ENCODE measurements around the gene ALDH3B2.
"Not testable (repeated sequence)": the region's sequence is repeated elsewhere in the genome, so short reads cannot be mapped to it uniquely, and the experiment has no call there.

ALDH3B2 gene

DNA sequence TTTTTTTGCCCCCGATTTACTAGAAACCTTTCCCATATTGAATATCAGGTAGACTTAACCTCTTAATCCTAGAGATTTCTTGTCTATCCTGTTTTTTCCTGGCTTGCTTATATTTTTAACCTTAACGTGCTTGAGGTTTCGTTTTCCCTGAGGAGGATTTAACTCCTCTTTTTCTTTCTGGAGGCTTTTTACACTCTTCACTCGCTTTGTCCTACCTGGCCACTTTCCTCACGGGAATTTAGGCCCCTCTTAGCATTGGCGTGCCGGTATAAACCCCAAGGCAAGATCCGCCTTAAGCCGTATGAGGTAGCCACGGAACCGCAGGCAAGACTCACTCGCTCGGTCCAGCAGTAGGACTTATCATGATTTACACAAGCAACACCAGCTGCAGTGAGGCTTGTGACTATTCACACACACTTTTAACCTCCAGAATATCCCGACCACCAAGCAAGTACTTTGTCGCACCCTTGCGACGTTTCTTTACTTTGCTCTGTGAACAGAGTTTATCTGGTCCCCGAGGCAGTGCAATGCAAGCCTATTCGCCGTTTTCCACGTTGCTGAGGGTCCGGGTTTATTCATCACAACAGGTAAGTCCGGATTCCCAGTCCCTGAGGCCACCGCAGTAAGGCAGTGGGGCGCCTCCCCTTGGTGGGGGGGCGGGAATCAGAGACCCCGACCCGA is 20.6 kb upstream of the ALDH3B2 start:
- DNase-seq (ENCODE audit: low read depth) = no peak
- TF ChIP-seq, protein P1, sequence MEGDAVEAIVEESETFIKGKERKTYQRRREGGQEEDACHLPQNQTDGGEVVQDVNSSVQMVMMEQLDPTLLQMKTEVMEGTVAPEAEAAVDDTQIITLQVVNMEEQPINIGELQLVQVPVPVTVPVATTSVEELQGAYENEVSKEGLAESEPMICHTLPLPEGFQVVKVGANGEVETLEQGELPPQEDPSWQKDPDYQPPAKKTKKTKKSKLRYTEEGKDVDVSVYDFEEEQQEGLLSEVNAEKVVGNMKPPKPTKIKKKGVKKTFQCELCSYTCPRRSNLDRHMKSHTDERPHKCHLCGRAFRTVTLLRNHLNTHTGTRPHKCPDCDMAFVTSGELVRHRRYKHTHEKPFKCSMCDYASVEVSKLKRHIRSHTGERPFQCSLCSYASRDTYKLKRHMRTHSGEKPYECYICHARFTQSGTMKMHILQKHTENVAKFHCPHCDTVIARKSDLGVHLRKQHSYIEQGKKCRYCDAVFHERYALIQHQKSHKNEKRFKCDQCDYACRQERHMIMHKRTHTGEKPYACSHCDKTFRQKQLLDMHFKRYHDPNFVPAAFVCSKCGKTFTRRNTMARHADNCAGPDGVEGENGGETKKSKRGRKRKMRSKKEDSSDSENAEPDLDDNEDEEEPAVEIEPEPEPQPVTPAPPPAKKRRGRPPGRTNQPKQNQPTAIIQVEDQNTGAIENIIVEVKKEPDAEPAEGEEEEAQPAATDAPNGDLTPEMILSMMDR (conservative IDR thresholded peaks at IDR 0.05; ENCODE audit: low read length) = no peak
- no peak overlapping the region for H3K4me3 ChIP-seq (ENCODE audit: low read length)

DNA sequence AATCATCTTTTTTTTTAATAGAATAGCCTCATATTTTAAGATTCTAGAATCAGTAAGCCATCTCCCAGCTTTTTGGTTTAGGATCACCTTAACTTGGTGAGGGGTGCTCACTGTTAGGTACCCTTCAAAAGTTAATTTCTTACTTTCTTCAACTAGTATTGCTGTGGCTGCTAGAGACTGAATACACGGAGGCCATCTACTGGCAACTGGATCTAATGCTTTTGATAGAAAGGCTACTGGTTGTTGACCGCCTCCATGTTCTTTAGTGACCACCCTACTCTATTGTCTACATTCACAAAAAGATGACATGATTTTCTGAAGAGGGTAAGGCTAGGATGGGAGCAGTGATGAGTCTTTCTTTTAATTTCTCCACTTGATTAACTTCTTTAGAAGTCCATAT is 16.7 kb upstream of the ALDH3B2 start:
- TF ChIP-seq, protein P1 (conservative IDR thresholded peaks at IDR 0.05; ENCODE audit: low read length) = no peak
- no peak for DNase-seq (ENCODE audit: low read depth)
- no peak overlapping the region for H3K4me3 ChIP-seq (ENCODE audit: low read length)

DNA sequence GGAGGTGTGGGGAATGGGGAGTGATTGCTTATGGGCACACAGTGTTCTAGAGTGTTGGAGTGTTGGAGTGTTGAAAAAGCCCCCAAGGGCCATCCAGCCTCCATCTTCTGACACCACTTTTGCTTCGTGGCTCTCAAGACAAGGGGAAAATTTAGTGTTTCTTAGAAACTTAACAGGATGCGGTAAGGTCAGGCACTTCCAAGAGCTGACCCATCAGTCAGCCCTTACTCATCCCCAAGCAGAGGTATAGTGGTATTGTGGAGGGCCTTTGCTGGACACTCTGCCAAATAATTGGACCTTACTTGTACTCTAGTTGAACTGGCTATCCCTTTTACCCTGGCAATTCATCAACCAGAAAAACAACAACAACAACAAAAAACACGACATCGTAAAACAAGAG is 14.8 kb upstream of the ALDH3B2 start:
- no peak for DNase-seq (ENCODE audit: low read depth)
- H3K4me3 ChIP-seq (ENCODE audit: low read length) = no peak overlapping the region
- TF ChIP-seq, protein P1 (conservative IDR thresholded peaks at IDR 0.05; ENCODE audit: low read length) = no peak

DNA sequence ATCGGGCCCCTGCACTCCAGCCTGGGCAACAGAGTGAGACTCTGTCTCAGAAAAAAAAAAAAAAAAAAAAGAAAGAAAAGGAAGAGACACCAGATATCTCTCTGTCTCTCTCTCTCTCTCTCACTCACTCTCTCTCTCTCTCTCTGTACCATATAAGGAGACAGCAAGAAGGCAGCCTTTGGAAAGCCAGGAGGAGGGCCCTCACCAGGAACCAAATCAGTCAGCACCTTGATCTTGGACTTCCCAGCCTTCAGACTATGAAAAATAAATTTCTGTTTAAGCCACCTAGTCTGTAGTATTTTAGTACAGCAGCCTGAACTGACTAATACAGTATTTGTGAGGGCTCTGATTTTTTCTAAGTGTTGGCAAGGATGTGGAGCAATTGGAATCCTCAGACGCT is 13.6 kb upstream of the ALDH3B2 start:
- TF ChIP-seq, protein P1 (conservative IDR thresholded peaks at IDR 0.05; ENCODE audit: low read length) = no peak
- H3K4me3 ChIP-seq (ENCODE audit: low read length) = no peak overlapping the region
- DNase-seq (ENCODE audit: low read depth) = no peak

DNA sequence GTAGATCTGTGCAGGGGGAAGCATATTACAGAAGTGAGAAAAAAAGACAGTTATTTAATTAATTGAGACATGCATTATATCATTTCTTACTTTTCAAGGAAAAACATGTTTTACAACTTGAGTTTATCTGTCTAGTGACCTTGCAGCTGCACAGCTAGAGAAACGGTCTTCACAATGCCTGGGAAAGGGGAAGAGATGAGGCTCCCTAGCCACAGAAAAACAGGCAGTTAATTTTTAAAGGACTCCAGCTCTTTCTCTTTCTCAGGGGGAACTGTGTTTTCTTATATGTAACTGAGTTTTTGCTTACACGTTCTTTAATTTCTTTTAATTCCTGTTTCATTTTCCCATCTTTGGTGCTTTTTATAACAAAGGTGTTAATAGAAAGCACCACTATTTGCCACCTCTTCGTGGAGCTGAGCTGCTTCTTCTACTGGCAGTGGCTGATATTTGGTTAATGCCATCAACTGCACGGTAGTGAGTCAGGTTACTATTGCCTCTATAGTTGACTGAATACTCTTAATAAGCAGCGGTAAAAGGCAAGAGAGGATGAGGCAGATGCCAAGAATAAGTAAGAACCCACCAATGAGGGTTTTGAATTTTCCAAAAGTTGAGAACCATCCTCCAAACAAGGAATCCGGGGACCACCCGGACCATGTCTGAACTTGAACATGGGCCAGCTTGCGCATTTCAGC is 11.4 kb upstream of the ALDH3B2 start:
- H3K4me3 ChIP-seq (ENCODE audit: low read length); DNase-seq (ENCODE audit: low read depth): not testable (repeated sequence)

DNA sequence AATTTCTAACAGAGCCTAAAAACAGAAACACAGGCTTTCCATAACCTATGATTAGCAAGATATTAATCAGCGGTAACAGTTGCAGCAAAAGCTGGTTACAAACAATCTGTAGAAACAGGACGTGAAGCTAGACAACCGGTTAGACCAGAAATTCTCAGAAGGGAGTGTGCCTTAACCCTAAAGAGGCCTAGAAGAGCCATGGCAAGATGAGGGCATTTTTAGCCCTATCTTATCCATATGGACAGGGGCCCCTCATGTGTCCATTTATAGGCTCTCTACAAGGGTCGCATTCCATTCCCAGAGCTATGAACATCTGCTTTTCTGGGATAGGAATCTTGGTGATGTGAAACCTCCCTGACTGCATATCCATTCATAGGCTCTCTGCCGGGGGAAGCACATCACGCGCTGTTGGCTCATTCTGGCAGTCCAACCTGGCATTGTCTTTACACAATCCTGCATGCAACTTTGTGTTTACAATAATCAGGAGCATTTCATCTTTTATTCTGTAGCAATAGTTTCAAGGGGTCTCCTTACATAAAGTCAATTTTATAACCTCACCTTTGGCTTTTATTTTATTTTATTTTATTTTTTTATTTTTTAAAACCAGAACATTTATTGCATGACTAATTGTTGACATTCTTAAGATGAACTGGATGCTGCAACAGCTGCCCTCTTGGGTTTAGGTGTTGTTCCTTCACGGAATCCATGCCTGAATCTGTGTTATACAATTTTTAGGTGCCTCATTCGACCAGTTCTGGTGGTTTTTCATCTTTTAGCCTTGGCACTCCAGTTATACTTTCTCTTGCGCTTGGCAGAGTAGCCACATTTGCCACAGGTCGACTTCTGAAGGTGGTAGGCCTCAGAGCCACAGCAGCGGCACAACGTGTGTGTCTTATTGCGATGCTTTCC is 8.0 kb upstream of the ALDH3B2 start:
- H3K4me3 ChIP-seq (ENCODE audit: low read length); DNase-seq (ENCODE audit: low read depth): not testable (repeated sequence)

DNA sequence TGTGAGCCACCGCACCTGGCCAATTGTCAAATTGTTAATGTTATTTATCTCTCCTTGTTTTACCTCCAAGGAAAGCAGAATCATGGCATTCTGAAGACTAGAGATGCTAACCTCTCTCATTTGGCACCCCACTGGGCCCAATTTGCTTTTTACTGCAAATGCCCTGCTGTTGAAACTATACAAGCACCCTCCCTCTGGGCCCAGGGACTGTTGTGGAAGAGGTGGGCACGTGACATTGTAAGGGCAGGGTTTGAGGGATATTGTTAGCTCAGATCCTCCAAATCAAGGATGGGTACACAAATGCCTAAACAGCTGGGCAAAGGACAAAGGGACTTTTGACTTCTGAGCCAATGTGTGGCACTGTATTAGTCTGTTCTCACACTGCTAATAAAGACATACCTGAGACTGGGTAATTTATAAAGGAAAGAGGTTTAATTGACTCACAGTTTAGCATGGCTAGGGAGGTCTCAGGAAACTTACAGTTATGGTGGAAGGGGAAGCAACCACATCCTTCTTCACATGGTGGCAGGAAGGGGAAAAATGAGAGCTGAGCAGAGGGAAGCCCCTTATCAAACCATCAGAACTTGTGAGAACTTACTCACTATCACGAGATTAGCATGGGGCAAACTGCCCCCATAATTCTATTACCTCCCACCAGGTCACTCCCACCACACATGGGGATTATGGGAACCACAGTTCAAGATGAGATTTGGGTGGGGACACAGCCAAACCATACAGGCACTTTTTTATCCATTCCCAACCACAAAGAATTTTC is 6.5 kb upstream of the ALDH3B2 start:
- TF ChIP-seq, protein P1 (conservative IDR thresholded peaks at IDR 0.05; ENCODE audit: low read length) = no peak
- H3K4me3 ChIP-seq (ENCODE audit: low read length) = no peak overlapping the region
- no peak for DNase-seq (ENCODE audit: low read depth)
